H1 (cell line): ENCODE data around the gene GNAQ. TPM values are rescaled to one million over a fixed set of nuclear protein-coding genes. Genes with fewer than 3 reads are reported as not detected.
A peak's percentile ranks its signal among the peaks of the same experiment; 100 is the strongest.

ENCODE experiments used
- CTCF ChIA-PET: fragments of 300-600 bp; sonication (Branson Sonifier 250); formaldehyde crosslinking; loops from one replicate; lab custom pipeline; 2021; ENCODE audit not compliant: partially characterized antibody; lab: Charles Lee
- POLR2A ChIA-PET: fragments of 300-600 bp; sonication (Branson Sonifier 250); formaldehyde crosslinking; loops from one replicate; lab custom pipeline; 2021; ENCODE audit warnings: inconsistent platforms; ENCODE audit not compliant: partially characterized antibody; lab: Charles Lee
- DNase-seq, 2 experiments: peaks; one replicate each; pipeline versions ENCODE4 v3.0.0 to v3.0.0-alpha.2; 2010 to 2022; ENCODE audit warnings: low spot score in 2 of 2, low read depth in 1 of 2, mixed read lengths in 1 of 2
- FAIRE-seq: peaks from 2 replicates; lab custom pipeline; 2011; peaks lifted over from hg19 to GRCh38; lab: Jason Lieb, UNC
- H2AFZ ChIP-seq: 2 replicates; pipeline ENCODE4 v1.8.1; 2012; ENCODE audit warnings: low read length, inconsistent platforms
- H2AK5ac ChIP-seq: 2 replicates; pipeline ENCODE4 v1.6.1; 2013; ENCODE audit warnings: low read depth, low read length
- H2BK120ac ChIP-seq: replicated peaks from 2 replicates; pipeline ENCODE3; 2013; ENCODE audit warnings: low read depth, low read length, inconsistent platforms
- H2BK12ac ChIP-seq: 2 replicates; pipeline ENCODE4 v1.6.1; 2013; ENCODE audit warnings: low read depth, low read length
- H2BK15ac ChIP-seq: 2 replicates; pipeline ENCODE4 v1.6.1; 2013; ENCODE audit warnings: low read length
- H2BK20ac ChIP-seq: 2 replicates; pipeline ENCODE4 v1.6.1; 2013; ENCODE audit warnings: low read length
- H2BK5ac ChIP-seq: 2 replicates; pipeline ENCODE4 v1.6.1; 2013; ENCODE audit warnings: low read depth, low read length
- H3K14ac ChIP-seq: 2 replicates; pipeline ENCODE4 v1.6.1; 2013; ENCODE audit warnings: inconsistent platforms; ENCODE audit not compliant: insufficient read length
- H3K18ac ChIP-seq: 2 replicates; pipeline ENCODE4 v1.6.1; 2013; ENCODE audit warnings: low read length; ENCODE audit errors: extremely low read depth
- H3K23ac ChIP-seq: 2 replicates; pipeline ENCODE4 v1.6.1; 2013; ENCODE audit warnings: inconsistent platforms; ENCODE audit not compliant: insufficient read length
- H3K23me2 ChIP-seq: 2 replicates; pipeline ENCODE4 v1.6.1; 2013; ENCODE audit warnings: low read depth, low read length
- H3K27ac ChIP-seq: 2 replicates; pipeline ENCODE4 v1.6.1; 2011; ENCODE audit warnings: low read depth, low read length, inconsistent platforms
- H3K27me3 ChIP-seq, 4 experiments: replicated peaks in 1 of 4; 1 replicate in 1 of 4; 2 replicates in 3 of 4; pipeline versions ENCODE4 v1.6.1 to v1.8.1; 2011 to 2013; ENCODE audit warnings: low read length in 3 of 4, mild to moderate bottlenecking in 3 of 4, inconsistent platforms in 2 of 4, mixed read lengths in 2 of 4, moderate library complexity in 1 of 4; ENCODE audit not compliant: control insufficient read depth in 3 of 4, insufficient read depth in 3 of 4; ENCODE audit errors: extremely low read depth in 1 of 4
- H3K36me3 ChIP-seq, 4 experiments: 2 replicates each; pipeline versions ENCODE4 v1.6.1 to v1.8.1; 2011 to 2013; ENCODE audit warnings: mild to moderate bottlenecking in 4 of 4, low read length in 3 of 4, moderate library complexity in 2 of 4, control low read depth in 1 of 4, inconsistent platforms in 1 of 4; ENCODE audit not compliant: insufficient read depth in 4 of 4, control insufficient read depth in 2 of 4
- H3K4ac ChIP-seq: replicated peaks from 2 replicates; pipeline ENCODE3; 2013; ENCODE audit warnings: low read length, low read depth, mixed read lengths, inconsistent platforms; ENCODE audit not compliant: insufficient read length
- H3K4me1 ChIP-seq, 4 experiments: replicated peaks in 1 of 4; 1 replicate in 1 of 4; 2 replicates in 3 of 4; pipeline versions ENCODE4 v1.6.1 to v1.8.1; 2011 to 2013; ENCODE audit warnings: low read length in 3 of 4, inconsistent platforms in 2 of 4, mixed read lengths in 1 of 4; ENCODE audit not compliant: insufficient read depth in 4 of 4, control insufficient read depth in 3 of 4
- H3K4me2 ChIP-seq, 2 experiments: 2 replicates each; pipeline versions ENCODE4 v1.6.1 to v1.8.1; 2011 to 2013; ENCODE audit warnings: low read depth in 2 of 2, low read length in 2 of 2, control low read depth in 1 of 2, inconsistent platforms in 1 of 2, mild to moderate bottlenecking in 1 of 2; ENCODE audit not compliant: insufficient read depth in 1 of 2
- H3K4me3 ChIP-seq, 4 experiments: fragments of 200-600, 300-600 bp in 1 of 4; sonication (generic), shearing (Covaris generic), sonication (Bioruptor Twin) in 1 of 4; 2 replicates each; pipeline versions ENCODE4 v1.5.1 to v1.8.1; 2011 to 2016; ENCODE audit warnings: low read length in 4 of 4, low read depth in 3 of 4, control low read depth in 2 of 4, inconsistent platforms in 2 of 4, mild to moderate bottlenecking in 2 of 4, mixed read lengths in 1 of 4, moderate library complexity in 1 of 4; ENCODE audit not compliant: insufficient read depth in 2 of 4; ENCODE audit errors: extremely low read depth in 1 of 4
- H3K56ac ChIP-seq: replicated peaks from 2 replicates; pipeline ENCODE3; 2013; ENCODE audit warnings: low read depth, mild to moderate bottlenecking, mixed read lengths, low read length, inconsistent platforms; ENCODE audit not compliant: insufficient read length
- H3K79me1 ChIP-seq: 2 replicates; pipeline ENCODE4 v1.6.1; 2013; ENCODE audit warnings: low read depth, low read length, control low read depth
- H3K79me2 ChIP-seq, 2 experiments: 2 replicates each; pipeline versions ENCODE4 v1.6.1 to v1.8.1; 2012 to 2013; ENCODE audit warnings: low read length in 2 of 2, mild to moderate bottlenecking in 2 of 2, inconsistent platforms in 1 of 2; ENCODE audit not compliant: insufficient read depth in 2 of 2, control insufficient read depth in 1 of 2
- H3K9ac ChIP-seq, 4 experiments: replicated peaks in 1 of 4; 1 replicate in 1 of 4; 2 replicates in 3 of 4; pipeline versions ENCODE4 v1.6.1 to v1.8.1; 2011 to 2013; ENCODE audit warnings: low read depth in 3 of 4, low read length in 3 of 4, control low read depth in 2 of 4, mild to moderate bottlenecking in 2 of 4, moderate library complexity in 2 of 4, inconsistent platforms in 1 of 4; ENCODE audit errors: extremely low read depth in 1 of 4
- H3K9me3 ChIP-seq, 2 experiments: 2 replicates each; pipeline versions ENCODE4 v1.6.1 to v1.8.1; 2012 to 2013; ENCODE audit warnings: mild to moderate bottlenecking in 2 of 2, moderate library complexity in 2 of 2, control low read depth in 1 of 2, inconsistent platforms in 1 of 2, low read depth in 1 of 2, low read length in 1 of 2, mixed read lengths in 1 of 2; ENCODE audit not compliant: insufficient read depth in 2 of 2
- H4K20me1 ChIP-seq, 2 experiments: replicated peaks in 1 of 2; 2 replicates each; pipeline versions ENCODE3 to v1.8.1; 2011 to 2013; ENCODE audit warnings: inconsistent platforms in 2 of 2, low read length in 2 of 2, mild to moderate bottlenecking in 1 of 2; ENCODE audit not compliant: insufficient read depth in 2 of 2, control insufficient read depth in 1 of 2
- H4K5ac ChIP-seq: 2 replicates; pipeline ENCODE4 v1.6.1; 2013; ENCODE audit warnings: low read length, low read depth, mixed read lengths, inconsistent platforms; ENCODE audit not compliant: insufficient read length
- H4K8ac ChIP-seq: 2 replicates; pipeline ENCODE4 v1.8.0; 2013; ENCODE audit warnings: mild to moderate bottlenecking, moderate library complexity, low read length, inconsistent platforms; ENCODE audit not compliant: insufficient read depth; ENCODE audit errors: extremely low read depth
- H4K91ac ChIP-seq: replicated peaks from 2 replicates; pipeline ENCODE3; 2013; ENCODE audit warnings: low read length, mixed read lengths, inconsistent platforms; ENCODE audit not compliant: insufficient read length
- CEBPB ChIP-seq: IDR thresholded peaks from 2 replicates; pipeline ENCODE4 v1.6.1; 2012; ENCODE audit warnings: low read depth, low read length
- EGR1 ChIP-seq: IDR thresholded peaks from 2 replicates; pipeline ENCODE4 v1.6.1; 2011; ENCODE audit warnings: low read depth, low read length, borderline replicate concordance
- HDAC2 ChIP-seq, 2 experiments: fragments of 300-600 bp in 1 of 2; sonication (generic) in 1 of 2; IDR thresholded peaks; 2 replicates each; pipeline ENCODE4 v1.6.1; 2011 to 2012; ENCODE audit warnings: low read depth in 2 of 2, low read length in 2 of 2, mild to moderate bottlenecking in 2 of 2, moderate library complexity in 2 of 2, borderline replicate concordance in 1 of 2, inconsistent platforms in 1 of 2
- JUND ChIP-seq: IDR thresholded peaks from 2 replicates; pipeline ENCODE4 v1.6.1; 2011; ENCODE audit warnings: mild to moderate bottlenecking, improper control_type of control experiment, low read length
- TAF1 ChIP-seq: IDR thresholded peaks from 2 replicates; pipeline ENCODE4 v1.6.1; 2011; ENCODE audit warnings: mild to moderate bottlenecking, low read depth, low read length
- TBP ChIP-seq: IDR thresholded peaks from 2 replicates; pipeline ENCODE4 v1.6.1; 2011; ENCODE audit warnings: low read depth, low read length, improper control_type of control experiment
- WGBS, 2 experiments: shearing (Covaris generic) in 1 of 2; methylation state at CpG; one replicate each; pipeline versions ENCODE4 v1.1.6 to v1.1.7; 2013 to 2015; ENCODE audit warnings: low lambda C conversion rate in 2 of 2, mixed read lengths in 2 of 2, inconsistent platforms in 1 of 2, low coverage in 1 of 2, missing lambda C conversion rate in 1 of 2; ENCODE audit not compliant: insufficient replicate concordance in 2 of 2, insufficient coverage in 1 of 2, insufficient read length in 1 of 2; ENCODE audit errors: extremely low coverage in 1 of 2, missing lambda C conversion rate in 1 of 2; 5-methylcytosine and 5-hydroxymethylcytosine counted together
- polyA plus RNA-seq, 7 experiments: library from polyadenylated mRNA; depleted of rRNA in 3 of 7; stranded (reverse) in 5 of 7; unstranded in 2 of 7; fragments of >200 nt in 5 of 7; fragments of 200-250 nt in 2 of 7; gene quantifications; 1 replicate in 5 of 7; 2 replicates in 1 of 7; 4 replicates in 1 of 7; pipeline versions ENCODE4 v1.2.1 to v1.2.3, GENCODE V29; 2011 to 2013; ENCODE audit warnings: missing spikeins in 2 of 7, mixed read lengths in 2 of 7
- total RNA-seq: library from RNA; stranded (reverse); fragmentation: NEBNext Ultra II Directional; extraction: Animal tissue kit (Norgen Biotek cat#: 25700); gene quantifications from 2 replicates; pipeline ENCODE4 v1.2.1, GENCODE V29; 2021

GNAQ gene
- total and polyA plus RNA-seq, 2 of the 8 experiments (the other 6 are each of a cell fraction or from before 2014, with no cell fraction given), result 22.8 to 63.8 TPM

DNA sequence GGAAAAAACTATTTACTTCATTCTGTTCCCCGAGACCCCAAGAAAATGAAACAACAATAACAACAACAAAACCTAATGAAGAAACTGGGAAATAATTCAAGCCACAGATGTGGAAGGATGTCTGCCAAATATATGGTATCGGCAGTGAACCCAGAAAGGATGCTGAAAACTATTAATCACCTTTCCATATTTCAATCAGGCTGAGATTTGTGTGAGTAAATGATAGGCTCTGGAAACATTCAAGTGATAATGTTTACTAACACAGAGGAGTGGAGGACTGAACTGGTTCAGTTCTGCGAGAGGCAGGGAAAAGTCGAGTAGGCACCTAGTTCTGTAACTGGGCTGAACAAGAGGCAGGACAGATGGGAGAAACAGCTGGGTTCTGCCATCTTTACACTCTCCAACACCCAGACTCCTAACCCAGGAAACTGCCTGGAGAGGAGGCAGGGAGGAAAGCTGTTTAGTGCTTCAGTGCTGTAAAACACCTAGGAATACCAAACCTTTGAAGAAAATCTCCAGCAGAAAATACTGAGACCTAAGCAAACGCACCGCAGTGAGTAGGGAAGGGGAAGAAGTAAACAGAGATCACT lies 286.7 kb downstream of the GNAQ start:
- H2BK5ac ChIP-seq, result no peak overlapping the region
- no peak overlapping the region for H3K14ac ChIP-seq
- DNase-seq, result no peak
- H3K79me2 ChIP-seq, result no peaks in the 10 kb centered on the region
- no peak overlapping the region for H4K8ac ChIP-seq
- no peak overlapping the region for H3K4me3 ChIP-seq
- FAIRE-seq, result peak; percentile 71
- no peak overlapping the region for H3K27ac ChIP-seq
- H3K4me2 ChIP-seq, result no peak overlapping the region
- no peak overlapping the region for H3K56ac ChIP-seq
- H2AK5ac ChIP-seq, result no peak overlapping the region
- H3K9me3 ChIP-seq, result no peaks in the 10 kb centered on the region
- no peak overlapping the region for H3K4ac ChIP-seq
- H2BK120ac ChIP-seq, result no peak overlapping the region
- no peak overlapping the region for H2AFZ ChIP-seq
- H2BK20ac ChIP-seq, result no peak overlapping the region
- no peak overlapping the region for H2BK12ac ChIP-seq
- no peaks in the 10 kb centered on the region for H4K20me1 ChIP-seq
- H3K79me1 ChIP-seq, result no peaks in the 10 kb centered on the region
- TF ChIP-seq JUND (no peak), TBP (no peak), HDAC2 (IDR thresholded peaks at IDR 0.05; ENCODE audit: borderline replicate concordance in 1 of 2, low read depth in 2 of 2, low read length in 2 of 2) (no peak), EGR1 (no peak), CEBPB (no peak), TAF1 (no peak)
- TF ChIP-seq, all 59 proteins: peak for 0
- POLR2A ChIA-PET, result no interaction called here
- CTCF ChIA-PET, result no interaction called here
- 49% methylated on average over 6 of the region's 6 CpGs; no CpG with 5 or more reads in 1 of the 2 experiments for WGBS, 2 experiments
- no peaks in the 10 kb centered on the region for H3K36me3 ChIP-seq
- no peak overlapping the region for H3K23ac ChIP-seq
- H3K9ac ChIP-seq, result no peak overlapping the region
- H3K23me2 ChIP-seq, result no peaks in the 10 kb centered on the region
- no peak overlapping the region for H3K18ac ChIP-seq
- no peak overlapping the region for H4K5ac ChIP-seq
- H4K91ac ChIP-seq, result no peak overlapping the region
- H3K4me1 ChIP-seq, result peaks cover 0 to 2% (median 0%) of the 10 kb centered on the region in 4 experiments; a peak in 3 of 7 replicates
- H2BK15ac ChIP-seq, result no peak overlapping the region
- no peaks in the 10 kb centered on the region for H3K27me3 ChIP-seq
